ENCODE results near the gene PRR29.

- TF ChIP-seq CTCF (IDR thresholded peaks at IDR 0.05; ENCODE audit: insufficient read depth, low read length, poor library complexity, severe bottlenecking), result no peak
- no peak for TF ChIP-seq EZH2phosphoT487 (conservative IDR thresholded peaks at IDR 0.05; ENCODE audit: low read length)
Observed at GRCh38 chr17:63948521-63948920, 49.6 kb upstream of the PRR29 start.

Measured in SU-DHL-6 (cell line).